Skin of body (tissue), 2 donors: ENCODE results near the gene KPTN. TPM values are rescaled to one million over a fixed set of nuclear protein-coding genes. Genes with fewer than 3 reads are reported as not detected.

Experiments
- DNase-seq: peaks from one replicate; lab custom pipeline; 2025; lab: John Stamatoyannopoulos, UW
- total RNA-seq: library from RNA; depleted of rRNA; stranded (reverse); fragments of >200 nt; gene quantifications from one replicate; pipeline ENCODE4 v1.2.3, GENCODE V29; 2014

KPTN gene
- total RNA-seq, 1 donor from 2014 or later, result 4.4 TPM

DNA sequence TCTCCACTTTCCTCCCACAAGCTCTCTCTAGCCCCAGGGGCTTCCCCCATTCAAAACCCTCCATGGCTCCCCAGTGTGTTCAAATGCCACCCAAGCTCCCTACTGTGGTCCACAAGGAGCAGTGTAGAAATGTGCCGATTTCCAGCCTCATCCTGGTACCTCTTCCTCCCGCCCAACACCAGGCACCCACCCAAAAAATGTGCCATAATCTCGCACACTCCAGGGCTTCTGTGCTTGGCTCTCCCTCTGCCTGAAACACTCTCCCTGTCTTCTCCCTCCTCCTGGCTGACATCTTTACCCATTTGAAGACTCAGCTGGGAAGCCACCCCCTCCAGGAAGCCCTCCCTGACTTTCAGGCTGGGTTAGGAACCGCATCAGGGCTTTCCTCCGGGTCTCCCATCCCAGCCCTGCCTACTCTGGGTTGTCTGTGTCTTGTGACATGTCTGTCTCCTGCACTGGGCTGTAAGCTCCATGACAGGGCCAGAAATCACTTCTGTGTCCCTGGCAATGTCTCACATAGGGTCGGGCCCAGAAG is 48.1 kb downstream of the KPTN start:
- DNase-seq, result no peak

DNA sequence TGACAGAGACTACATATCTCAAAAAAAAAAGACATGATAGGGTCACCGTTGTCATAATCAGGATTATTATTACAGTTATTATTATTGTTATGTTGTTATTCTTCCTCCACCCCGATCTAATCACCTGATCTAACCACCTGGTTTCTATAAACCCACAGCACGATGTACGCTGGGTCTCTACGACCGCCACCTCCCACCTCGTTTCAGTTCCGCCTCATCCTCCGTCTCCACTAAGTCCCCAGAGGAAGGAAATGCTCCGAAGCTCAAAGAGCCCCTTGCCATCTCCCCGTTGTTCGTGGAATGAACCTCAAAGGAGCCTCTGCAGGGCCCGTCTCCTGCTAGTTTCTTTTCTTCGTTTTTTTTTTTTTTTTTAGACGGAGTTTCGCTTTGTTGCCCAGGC is 48.8 kb downstream of the KPTN start:
- no peak for DNase-seq

DNA sequence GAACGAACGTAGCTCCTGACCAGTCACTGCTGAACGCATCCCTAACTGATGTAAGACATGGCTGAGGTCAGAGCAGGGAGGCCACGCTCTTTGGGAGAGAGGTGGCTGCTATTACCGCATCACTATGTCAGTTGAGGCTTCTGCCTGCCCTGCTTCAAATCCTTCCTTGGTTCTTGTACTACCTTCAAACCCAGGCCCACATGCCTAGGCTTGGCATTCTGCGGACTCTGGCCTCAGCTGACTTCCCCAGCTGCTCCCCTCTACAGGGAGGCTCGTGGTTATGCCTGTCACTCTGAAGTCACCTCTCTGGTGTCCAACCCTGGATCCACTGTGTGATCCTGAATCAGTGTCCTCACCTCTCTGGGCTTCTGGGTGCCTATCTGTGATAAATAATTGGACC is 49.9 kb downstream of the KPTN start:
- DNase-seq, result no peak

DNA sequence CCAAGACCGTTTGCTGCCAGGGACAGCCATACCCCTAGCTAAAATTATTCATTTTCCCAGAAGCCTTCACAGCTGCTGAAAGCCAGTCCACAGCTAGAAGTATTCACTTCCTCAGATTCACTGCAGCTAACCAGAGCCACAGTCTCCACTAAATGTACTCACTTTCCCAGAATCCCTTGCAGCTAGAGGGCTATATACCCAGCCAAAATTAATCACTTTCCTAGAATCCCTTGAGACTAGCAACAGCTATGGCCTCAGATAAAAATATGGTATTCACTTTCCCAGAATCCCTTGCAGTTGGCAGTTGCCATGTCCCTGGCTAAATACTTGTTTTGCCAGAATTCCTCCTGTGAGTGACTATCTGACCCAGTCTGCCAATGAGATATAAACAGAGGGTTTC is 50.9 kb downstream of the KPTN start:
- DNase-seq, result no peak

DNA sequence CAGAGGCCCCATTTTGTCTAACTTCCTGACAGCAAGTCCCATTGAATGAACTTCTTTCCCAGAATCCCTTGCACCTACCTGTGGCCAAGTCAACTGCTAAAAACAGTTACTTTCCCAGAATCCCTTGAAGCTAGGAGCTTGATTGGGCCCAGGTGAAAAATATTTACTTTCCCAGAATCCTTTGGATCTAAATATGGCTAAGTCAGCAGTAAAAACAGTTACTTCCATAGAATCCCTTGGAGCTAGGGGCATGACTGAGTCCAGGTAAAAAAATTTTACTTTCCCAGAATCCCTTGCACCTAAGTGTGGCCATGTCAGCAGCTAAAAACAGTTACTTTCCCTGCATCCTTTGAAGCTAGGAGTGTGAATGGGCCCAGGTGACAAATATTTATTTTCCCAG is 51.5 kb downstream of the KPTN start:
- no peak for DNase-seq

DNA sequence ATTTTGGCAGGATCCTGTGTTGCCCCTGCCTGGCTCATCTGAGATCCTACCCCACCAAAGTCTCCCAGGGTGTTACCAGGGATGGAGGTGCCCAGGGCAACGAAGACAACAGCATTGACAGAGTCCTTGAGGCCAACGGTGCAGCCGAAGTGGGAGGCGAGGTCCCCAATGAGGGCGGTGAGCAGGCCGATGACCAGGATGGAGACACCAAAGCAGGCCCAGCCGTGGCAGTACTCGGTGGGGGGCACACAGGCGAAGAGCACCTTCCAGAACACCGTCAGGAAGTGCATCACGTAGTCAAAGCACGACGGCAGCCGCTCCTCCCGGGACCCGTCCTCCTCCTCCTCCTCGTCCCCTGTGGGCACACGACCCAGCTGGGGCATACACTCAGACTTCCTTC is 51.9 kb downstream of the KPTN start:
- DNase-seq, result no peak

DNA sequence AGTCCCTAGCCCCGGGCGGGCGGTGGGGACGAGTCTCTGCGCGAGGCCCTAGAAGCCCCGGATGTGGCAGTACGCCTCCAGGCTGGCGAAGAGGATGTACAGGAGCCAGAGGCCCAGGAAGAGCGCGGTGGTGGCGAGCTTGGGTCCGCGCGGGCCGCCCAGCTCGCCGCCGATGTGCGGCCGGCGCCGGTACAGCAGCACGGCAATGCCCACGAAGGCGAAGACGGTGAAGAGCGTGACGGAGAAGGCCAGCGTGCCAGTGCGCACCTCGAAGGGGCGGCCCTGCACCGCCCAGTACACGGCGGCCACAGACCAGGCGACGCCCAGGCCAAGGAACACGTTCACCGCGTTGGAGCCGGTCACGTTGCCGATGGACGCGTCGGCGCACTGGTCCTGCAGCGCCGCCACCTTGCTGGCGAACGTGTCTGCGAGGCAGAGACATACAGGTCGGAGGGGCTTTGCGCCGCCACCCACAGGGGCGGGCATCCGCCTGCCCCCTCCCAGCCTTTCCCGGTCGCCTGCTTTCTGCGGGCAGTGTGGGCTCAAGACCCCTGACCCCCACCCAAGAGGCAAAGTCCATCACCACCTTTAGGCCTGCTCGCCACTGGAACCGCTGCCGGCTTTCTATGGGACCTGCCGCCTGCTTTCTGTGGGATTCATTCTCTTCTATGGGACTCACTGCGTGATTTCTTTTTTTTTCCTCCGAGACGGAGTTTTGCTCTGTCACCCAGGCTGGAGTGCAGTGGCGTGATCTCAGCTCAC is 53.8 kb downstream of the KPTN start:
- no peak for DNase-seq

DNA sequence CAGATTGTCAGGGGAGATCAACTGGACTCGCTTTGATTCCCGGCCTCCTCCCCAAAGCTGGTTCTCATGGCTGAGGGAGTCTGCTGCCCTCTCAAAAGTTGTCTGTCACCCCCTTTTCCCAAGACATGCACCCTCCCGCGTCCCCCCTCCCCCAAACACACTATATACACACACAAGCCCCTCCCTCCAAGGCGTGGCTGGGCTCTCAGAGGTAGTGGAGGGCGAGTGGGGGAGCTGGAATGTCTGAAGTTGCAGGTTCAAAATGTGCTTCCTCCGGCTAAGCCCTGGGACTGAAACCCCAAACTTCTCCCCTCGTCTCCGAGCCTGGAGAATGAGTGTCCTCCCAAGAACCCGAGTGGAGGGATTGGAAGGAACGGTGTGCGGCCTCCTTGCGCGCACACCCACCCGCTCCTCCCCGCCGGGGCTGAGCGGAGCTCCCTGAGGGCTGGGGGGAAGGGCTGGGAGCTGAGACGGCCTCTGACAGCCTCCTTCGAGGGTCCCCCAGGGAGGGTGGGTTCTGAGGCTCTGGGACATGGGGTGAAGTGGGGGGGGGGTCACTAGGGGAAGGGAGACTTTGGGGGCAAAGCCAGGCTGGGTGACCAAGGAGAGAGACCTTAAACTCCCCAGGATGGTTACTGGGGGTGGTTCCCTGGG is 54.8 kb downstream of the KPTN start:
- DNase-seq, result no peak

DNA sequence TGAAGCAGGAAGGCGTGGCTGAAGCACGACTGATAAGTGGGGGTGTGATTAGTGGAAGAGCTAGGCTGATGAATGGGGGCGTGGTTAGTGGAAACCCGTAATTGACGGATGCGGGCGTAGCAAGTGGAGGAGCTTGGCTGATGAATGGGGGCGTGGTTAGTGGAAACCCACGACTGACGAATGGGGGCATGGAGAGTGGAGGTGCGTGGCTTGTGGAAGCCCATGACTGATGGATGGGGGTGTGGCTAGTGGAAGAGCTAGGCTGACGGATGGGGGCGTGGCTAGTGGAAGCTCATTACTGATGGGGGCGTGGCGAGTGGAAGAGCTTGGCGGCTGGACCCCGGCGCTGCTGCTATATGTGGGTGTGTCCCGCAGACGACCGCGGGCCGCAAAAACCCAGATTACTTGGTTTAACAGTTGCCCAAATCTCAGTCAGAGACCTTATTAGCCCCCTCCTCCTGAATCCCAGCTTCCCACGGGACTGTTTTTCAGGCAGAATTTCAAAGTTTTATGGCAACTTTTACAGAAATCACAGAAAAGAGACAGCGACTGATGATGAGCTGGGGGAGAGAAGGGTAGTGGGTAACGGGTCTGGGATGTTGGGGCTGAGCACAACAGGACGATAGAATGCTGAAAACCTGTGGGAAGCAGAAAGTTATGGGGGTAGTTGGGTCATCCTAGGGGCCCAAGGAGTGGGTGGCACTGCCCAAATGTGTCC is 55.7 kb downstream of the KPTN start:
- DNase-seq, result peak; percentile 82

DNA sequence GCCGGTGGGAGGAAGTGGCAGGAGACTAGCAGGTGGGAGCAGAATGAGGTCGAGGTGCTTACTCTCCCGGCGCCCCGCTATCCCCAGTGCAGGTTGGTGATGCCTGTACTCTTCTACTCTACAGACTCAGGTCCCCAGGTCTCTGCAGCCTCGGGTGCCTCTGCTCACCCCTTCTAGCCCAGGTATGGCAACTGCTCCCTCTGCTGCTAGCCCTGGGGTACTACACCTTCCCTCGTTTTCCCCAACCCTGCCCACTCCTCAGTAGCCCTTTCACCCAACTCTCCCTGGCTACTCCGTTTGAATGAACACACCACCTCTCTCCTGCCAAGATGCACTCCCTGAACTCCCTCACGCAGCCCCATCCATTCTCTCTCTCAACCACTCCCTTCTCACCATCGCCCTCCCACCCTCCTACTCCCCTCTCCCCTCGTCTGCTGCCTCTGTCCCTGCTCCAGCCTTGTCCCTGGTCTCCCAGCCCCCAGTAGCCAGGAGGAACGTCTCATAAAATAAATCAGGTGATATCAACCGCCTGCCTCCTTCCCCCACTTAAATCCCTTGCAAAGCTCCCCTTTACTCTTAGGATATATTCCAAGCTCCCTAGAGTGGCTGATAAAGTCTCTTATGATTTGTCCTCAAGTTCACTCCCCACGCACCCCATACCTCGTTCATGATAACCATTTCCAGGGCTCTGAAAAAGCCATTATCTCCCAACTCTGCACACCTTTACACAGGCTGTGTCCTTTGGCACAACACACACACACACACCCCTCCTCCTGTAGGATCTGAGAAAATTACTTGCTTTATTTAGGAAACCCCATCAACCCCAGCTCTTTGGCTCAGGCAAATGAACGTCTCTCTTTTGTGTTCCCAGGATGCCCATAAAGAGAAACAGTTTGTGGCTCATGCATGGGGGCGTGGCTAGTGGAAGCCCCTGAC is 56.5 kb downstream of the KPTN start:
- DNase-seq, result no peak

Other genes with a start within 250 kb of the KPTN start
- 12.8 TPM for gene CCDC9, start 227.7 kb downstream of the KPTN start, total RNA-seq
- 3.1 TPM for gene INAFM1, start 209.3 kb downstream of the KPTN start, total RNA-seq
- gene C5AR1, start 174.4 kb downstream of the KPTN start, total RNA-seq, result 3.3 TPM
- 1.2 TPM for gene C5AR2, start 152.0 kb downstream of the KPTN start, total RNA-seq
- gene DHX34, start 134.9 kb downstream of the KPTN start, total RNA-seq, result 8.1 TPM
- gene MEIS3, start 64.7 kb downstream of the KPTN start, total RNA-seq, result 12.8 TPM
- gene SLC8A2, start 12.3 kb downstream of the KPTN start, total RNA-seq, result 0.39 TPM
- 52.5 TPM for gene NAPA, start 30.8 kb upstream of the KPTN start, total RNA-seq
- gene ZNF541, start 88.9 kb upstream of the KPTN start, total RNA-seq, result 0.10 TPM
- 3.9 TPM for gene BICRA, start 124.9 kb upstream of the KPTN start, total RNA-seq
- gene EHD2, start 229.2 kb upstream of the KPTN start, total RNA-seq, result 63.9 TPM